Cortex of kidney (tissue), 1 donor: ENCODE results near the gene SRR.
"Not testable (repeated sequence)": the region's sequence is repeated elsewhere in the genome, so short reads cannot be mapped to it uniquely, and the experiment has no call there.

Source experiments
- DNase-seq: peaks from one replicate; lab custom pipeline; 2025; lab: John Stamatoyannopoulos, UW

SRR gene

GRCh38 chr17:2292100-2292499 is 11.7 kb upstream of the SRR start:
- DNase-seq = no peak

- no peak for DNase-seq
These were observed 8.2 kb upstream of the SRR start for GRCh38 chr17:2295575-2295974.

GRCh38 chr17:2297023-2297422 is 6.7 kb upstream of the SRR start:
- DNase-seq = no peak

- DNase-seq = no peak
These were observed 4.6 kb upstream of the SRR start for GRCh38 chr17:2299136-2299535.

GRCh38 chr17:2299756-2300155 is 4.0 kb upstream of the SRR start:
- no peak for DNase-seq

- no peak for DNase-seq
These were observed 959 bp upstream of the SRR start for GRCh38 chr17:2302778-2303203.

- no peak for DNase-seq
These were observed 1.2 kb downstream of the SRR start for GRCh38 chr17:2304931-2305330.

- no peak for DNase-seq
These were observed 5.8 kb downstream of the SRR start for GRCh38 chr17:2309338-2310154.

- no peak for DNase-seq
These were observed 9.0 kb downstream of the SRR start for GRCh38 chr17:2312736-2313135.

GRCh38 chr17:2316916-2317205 is 13.1 kb downstream of the SRR start:
- not testable (repeated sequence) for DNase-seq

- DNase-seq = no peak
These were observed 14.0 kb downstream of the SRR start for GRCh38 chr17:2317796-2318195.

- no peak for DNase-seq
These were observed 15.3 kb downstream of the SRR start for GRCh38 chr17:2319051-2319450.

GRCh38 chr17:2321399-2321798 is 17.6 kb downstream of the SRR start:
- no peak for DNase-seq

- DNase-seq = no peak
These were observed 20.0 kb downstream of the SRR start for GRCh38 chr17:2323629-2324314.

- no peak for DNase-seq
These were observed 27.6 kb downstream of the SRR start for GRCh38 chr17:2331303-2331702.

- no peak for DNase-seq
These were observed 32.0 kb downstream of the SRR start for GRCh38 chr17:2335726-2336214.

GRCh38 chr17:2336215-2336851 is 32.6 kb downstream of the SRR start, which contains the start of gene TSR1:
TSS of gene TSR1 (minus strand) at chr17:2336457. CDS start at chr17:2336427, 30 bp downstream.
- peak; percentile 61 for DNase-seq

GRCh38 chr17:2336852-2337543 is 33.2 kb downstream of the SRR start, which contains the start of gene SGSM2:
TSS of gene SGSM2 (plus strand) at chr17:2337501. CDS start at chr17:2337689, 188 bp downstream.
- no peak for DNase-seq

GRCh38 chr17:2337544-2338314 is 34.0 kb downstream of the SRR start:
- DNase-seq = no peak

- no peak for DNase-seq
These were observed 34.5 kb downstream of the SRR start for GRCh38 chr17:2338315-2338657.

- DNase-seq = no peak
These were observed 39.7 kb downstream of the SRR start for GRCh38 chr17:2343421-2343820.

- DNase-seq = no peak
These were observed 40.8 kb downstream of the SRR start for GRCh38 chr17:2344528-2344927.
